Measurements from ENCODE around the gene SNX32.

GRCh38 chr11:65849366-65849765, 15.6 kb downstream of the SNX32 start:
- no peak for TF ChIP-seq EZH2phosphoT487 (IDR thresholded peaks at IDR 0.05; ENCODE audit: borderline replicate concordance, low read length)
- TF ChIP-seq CTCF (IDR thresholded peaks at IDR 0.05; ENCODE audit: low read depth, low read length, poor library complexity, severe bottlenecking): no peak
